Psoas muscle (tissue), 8 donors: ENCODE data around the gene DBN1. TPM values are rescaled to one million over a fixed set of nuclear protein-coding genes. Genes with fewer than 3 reads are reported as not detected.

Experiments
- ATAC-seq, 4 donors: fragments of 200-7000 bp; cut with Tn5 transposase; one replicate each; pipeline ENCODE4 v1.9.1; 2020; ENCODE audit warnings: moderate library complexity in 3 of 4, mild to moderate bottlenecking in 2 of 4
- DNase-seq, 2 donors: peaks; one replicate each; pipeline ENCODE4 v3.0.0-alpha.2; 2020
- H3K27ac ChIP-seq: fragments of 200-600 bp; one replicate; pipeline ENCODE4 v1.8.0; 2022
- H3K27me3 ChIP-seq, 3 donors: fragments of 200-600 bp in 1 of 3; one replicate each; pipeline versions ENCODE4 v1.6.1 to v1.8.0; 2013 to 2022; ENCODE audit warnings: low read length in 2 of 3, mild to moderate bottlenecking in 2 of 3, moderate library complexity in 1 of 3; ENCODE audit not compliant: insufficient read depth in 3 of 3
- H3K36me3 ChIP-seq, 2 donors: fragments of 200-600 bp in 1 of 2; one replicate each; pipeline versions ENCODE4 v1.6.1 to v1.8.0; 2013 to 2022; ENCODE audit warnings: low read depth in 1 of 2, mild to moderate bottlenecking in 1 of 2, moderate library complexity in 1 of 2; ENCODE audit not compliant: insufficient read depth in 1 of 2
- H3K4me1 ChIP-seq: fragments of 200-600 bp; one replicate; pipeline ENCODE4 v1.8.0; 2022
- H3K4me3 ChIP-seq: fragments of 200-600 bp; one replicate; pipeline ENCODE4 v1.8.0; 2022; ENCODE audit warnings: mild to moderate bottlenecking
- H3K9me3 ChIP-seq: fragments of 200-600 bp; one replicate; pipeline ENCODE4 v1.8.0; 2022
- CTCF ChIP-seq: fragments of 200-600 bp; IDR thresholded peaks from one replicate; pipeline ENCODE4 v1.8.0; 2022; ENCODE audit warnings: antibody characterized with exemption
- WGBS, 3 donors: extraction: QIAGEN DNeasy Blood & Tissue Kit; methylation state at CpG; one replicate each; pipeline versions ENCODE4 v1.1.6 to v1.1.7; 2013; 5-methylcytosine and 5-hydroxymethylcytosine counted together
- intact Hi-C, 2 donors: fragments of 100-400 bp; cut with DNase I; formaldehyde crosslinking; loops; one replicate each; pipeline versions ENCODE4 v1.11.0 to v1.14.2; 2022
- polyA plus RNA-seq, 3 donors: library from polyadenylated mRNA; stranded (reverse); fragments of 200-250 nt; gene quantifications; one replicate each; pipeline ENCODE4 v1.2.3, GENCODE V29; 2013
- total RNA-seq, 4 donors: library from RNA; stranded (reverse); fragmentation: NEBNext Ultra II Directional in 2 of 4; extraction: Animal tissue kit (Norgen Biotek cat#: 25700) in 2 of 4; gene quantifications; one replicate each; pipeline versions ENCODE4 v1.2.1 to v1.2.4, GENCODE V29; 2021 to 2023
- donor health status: healthy with polysubstance abuse.
- donor health status: DM: no; HTN: no; CAD: no; lungs with moderate emphysema.
- donor health status: Bipolar disorder and iron deficiency.
- donor health status: healthy.
- donor health status: DM: yes; HTN: yes; CAD: no.
- donor health status: DM: no; HTN: no; CAD: no.
- donor health status: DM: no; HTN: no; CAD: no.
- donor health status: DM: yes; HTN: yes; CAD: no.

The DBN1 gene
- total and polyA plus RNA-seq, 7 donors, result 8.1 to 28.4 (median 20.8) TPM

- ATAC-seq (peak in 1 of 4 donors; percentile 23), DNase-seq (no peak)
- Histone ChIP-seq H3K4me3 (no peak overlapping the region), H3K36me3 (peaks cover 0 to 74% of the 10 kb centered on the region in 2 donors), H3K27ac (no peak overlapping the region), H3K27me3 (no peaks in the 10 kb centered on the region), H3K4me1 (no peaks in the 10 kb centered on the region), H3K9me3 (no peaks in the 10 kb centered on the region)
- TF ChIP-seq CTCF, result no peak
- intact Hi-C loops, result no loop called here
- WGBS, 3 donors, result 89 to 93% (median 93%) methylated on average over 10 of the region's 10 CpGs
Measured at GRCh38 chr5:177438468-177438867, 35.0 kb downstream of the DBN1 start.

- ATAC-seq (no peak), DNase-seq (no peak)
- H3K9me3 ChIP-seq, result no peaks in the 10 kb centered on the region
- TF ChIP-seq CTCF, result no peak
- intact Hi-C loops, result no loop called here
- peaks cover 0 to 82% of the 10 kb centered on the region in 2 donors for H3K36me3 ChIP-seq
- H3K27ac ChIP-seq, result no peak overlapping the region
- 63 to 68% (median 65%) methylated on average over 4 of the region's 4 CpGs for WGBS, 3 donors
- H3K4me1 ChIP-seq, result peaks cover 2% of the 10 kb centered on the region
- no peak overlapping the region for H3K4me3 ChIP-seq
- H3K27me3 ChIP-seq, result no peaks in the 10 kb centered on the region
Measured at GRCh38 chr5:177437623-177438022, 35.8 kb downstream of the DBN1 start.

- Histone ChIP-seq H3K27ac (no peak overlapping the region), H3K4me3 (no peak overlapping the region), H3K9me3 (no peaks in the 10 kb centered on the region), H3K4me1 (peaks cover 17% of the 10 kb centered on the region), H3K27me3 (no peaks in the 10 kb centered on the region), H3K36me3 (peaks cover 0 to 78% of the 10 kb centered on the region in 2 donors)
- ATAC-seq (no peak), DNase-seq (no peak)
- TF ChIP-seq CTCF, result no peak
- intact Hi-C loops, result no loop called here
- 93 to 96% (median 96%) methylated on average over 30 to 37 of the region's 37 CpGs for WGBS, 3 donors
Measured at GRCh38 chr5:177435847-177436536, 37.4 kb downstream of the DBN1 start.

GRCh38 chr5:177434942-177435738, 38.3 kb downstream of the DBN1 start:
- no peak for ATAC-seq
- Histone ChIP-seq H3K36me3 (peaks cover 0 to 73% of the 10 kb centered on the region in 2 donors), H3K9me3 (no peaks in the 10 kb centered on the region), H3K27ac (no peak overlapping the region), H3K4me3 (no peak overlapping the region), H3K27me3 (no peaks in the 10 kb centered on the region), H3K4me1 (peaks cover 17% of the 10 kb centered on the region)
- no peak for TF ChIP-seq CTCF
- intact Hi-C loops, result no loop called here
- no peak for DNase-seq
- WGBS, 3 donors, result 94 to 95% (median 94%) methylated on average over 20 of the region's 20 CpGs
